Eye (tissue), 1 donor: ENCODE results near the gene PIK3CA.
A peak's percentile ranks its signal among the peaks of the same experiment; 100 is the strongest.
"Not testable (repeated sequence)": the region's sequence is repeated elsewhere in the genome, so short reads cannot be mapped to it uniquely, and the experiment has no call there.

Source experiments
- DNase-seq: peaks from one replicate; pipeline ENCODE4 v3.0.0-alpha.2; 2015

Gene PIK3CA

GRCh38 chr3:179147873-179148615 is at the start of gene PIK3CA:
Gene PIK3CA, plus strand, starts transcription at chr3:179148357. Its CDS starts 50,469 bp downstream, at chr3:179198826.
- DNase-seq = peak; percentile 99

- no peak for DNase-seq
Measured at GRCh38 chr3:179098388-179099077, 49.6 kb upstream of the PIK3CA start.

DNA sequence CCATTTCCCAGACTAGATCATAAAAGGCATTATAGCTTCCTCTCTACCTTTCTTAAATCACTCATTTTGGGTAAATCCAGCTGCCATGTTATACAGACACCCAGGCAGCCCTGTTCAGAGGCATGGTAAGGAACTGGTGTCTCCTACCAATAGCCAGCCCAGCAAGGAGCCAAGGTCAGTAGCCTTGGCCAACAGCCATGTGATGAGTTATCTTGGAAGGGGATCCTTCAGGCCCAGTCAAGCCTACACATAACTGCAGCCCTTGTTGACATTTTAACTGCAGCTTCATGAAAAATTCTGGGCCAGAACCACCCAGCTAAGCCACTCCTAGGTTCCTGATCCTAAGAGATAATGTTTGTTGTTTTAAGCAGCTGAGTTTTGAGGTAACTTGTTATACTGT is 47.5 kb upstream of the PIK3CA start:
- DNase-seq = no peak

GRCh38 chr3:179105881-179106280 is 42.3 kb upstream of the PIK3CA start:
- DNase-seq = no peak

GRCh38 chr3:179107617-179108016 is 40.5 kb upstream of the PIK3CA start:
- no peak for DNase-seq

DNA sequence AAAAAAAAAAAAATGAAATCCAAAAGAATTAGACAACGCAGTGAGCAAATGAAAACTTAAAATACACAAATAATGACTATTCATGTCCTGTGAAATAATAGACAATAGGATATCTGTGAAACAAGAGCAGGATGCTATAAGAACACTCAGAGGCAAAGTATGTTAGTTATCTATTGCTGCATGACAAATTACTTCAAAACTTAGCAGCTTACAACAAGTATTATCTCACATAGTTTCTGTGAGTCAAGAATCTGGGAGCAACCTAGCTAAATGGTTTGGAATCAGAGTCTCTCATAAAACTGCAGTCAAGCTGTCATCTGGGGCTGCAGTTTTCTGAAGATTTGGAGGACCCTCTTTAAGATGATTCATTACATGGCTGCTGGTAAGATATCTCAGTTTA is 40.1 kb upstream of the PIK3CA start:
- DNase-seq = no peak

GRCh38 chr3:179113903-179114302 is 34.3 kb upstream of the PIK3CA start:
- peak; percentile 24 for DNase-seq

DNA sequence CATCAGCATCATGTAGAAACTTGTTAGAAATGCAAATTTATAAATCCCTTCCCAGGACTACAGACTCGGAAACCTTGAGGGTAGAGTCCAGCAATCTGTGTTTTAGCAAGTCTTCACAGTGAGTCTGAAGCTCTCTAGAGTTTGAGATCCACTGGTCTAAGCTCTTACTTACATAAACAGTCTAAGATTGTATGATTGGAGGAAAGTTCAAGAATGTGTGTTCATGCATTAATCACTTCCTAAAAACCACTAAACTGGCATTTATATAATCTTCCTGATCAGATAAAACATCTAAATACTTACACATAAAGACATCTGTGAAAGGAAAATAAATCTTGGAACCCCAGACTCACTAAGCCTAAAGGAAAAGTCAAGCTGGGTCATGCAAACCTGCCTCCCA is 32.7 kb upstream of the PIK3CA start:
- DNase-seq = not testable (repeated sequence)

- no peak for DNase-seq
Measured at GRCh38 chr3:179116816-179117215, 31.3 kb upstream of the PIK3CA start.

- not testable (repeated sequence) for DNase-seq
Measured at GRCh38 chr3:179132191-179132890, 15.8 kb upstream of the PIK3CA start.

DNA sequence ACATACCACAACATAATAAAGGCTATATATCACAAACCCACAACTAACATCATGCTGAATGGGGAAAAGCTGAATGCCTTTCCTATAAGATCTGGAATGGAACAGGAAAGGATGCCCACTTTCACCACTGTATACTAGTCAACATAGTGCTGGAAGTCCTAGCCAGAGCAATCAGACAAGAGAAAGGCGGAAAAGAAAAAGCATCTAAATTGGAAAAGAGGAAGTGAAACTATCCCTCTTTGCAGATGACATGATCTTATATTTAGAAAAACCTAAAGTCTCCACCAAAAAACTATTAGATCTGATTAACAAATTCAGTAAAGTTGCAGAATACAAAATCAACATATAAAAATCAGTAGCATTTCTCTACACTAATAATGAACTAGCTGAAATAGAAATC is 14.6 kb upstream of the PIK3CA start:
- DNase-seq = no peak

DNA sequence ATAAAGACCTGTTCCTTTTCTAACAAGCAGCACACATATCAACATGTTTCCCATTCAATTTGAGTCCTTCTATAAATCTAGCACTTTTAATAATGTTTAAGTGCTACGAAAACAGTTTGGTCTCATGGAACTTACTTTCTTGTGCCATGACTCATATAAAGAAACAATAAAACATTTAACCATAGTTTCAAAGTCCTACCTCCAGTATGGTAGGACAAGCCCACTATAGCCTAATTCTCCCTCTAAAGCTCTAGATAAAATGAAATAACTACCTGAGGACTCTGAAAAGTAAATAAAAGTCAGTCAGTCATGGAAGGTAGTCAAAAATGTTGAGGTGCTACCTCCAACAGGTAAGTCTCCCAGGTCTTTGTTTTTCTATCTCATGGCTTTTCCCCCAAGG is 12.0 kb upstream of the PIK3CA start:
- no peak for DNase-seq

- no peak for DNase-seq
Measured at GRCh38 chr3:179141890-179142289, 6.3 kb upstream of the PIK3CA start.

- peak; percentile 91 for DNase-seq
Measured at GRCh38 chr3:179146911-179147513, 1.1 kb upstream of the PIK3CA start.

DNA sequence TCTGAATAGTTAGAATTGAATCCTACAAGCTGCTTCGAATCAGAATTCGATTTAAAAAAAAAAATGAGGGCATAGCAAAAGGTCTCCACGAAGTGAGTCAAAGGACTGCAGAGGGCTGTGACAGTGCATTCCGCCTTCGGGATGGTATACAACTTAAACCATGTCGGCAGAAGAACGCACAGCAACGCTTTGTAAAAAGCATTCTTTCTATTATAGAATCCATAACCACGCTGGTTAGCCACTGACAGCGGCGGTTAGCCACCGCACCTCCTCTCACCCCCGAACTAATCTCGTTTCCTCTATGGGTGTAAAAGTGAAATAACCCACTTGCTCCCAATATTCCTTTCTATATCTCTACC is 664 bp upstream of the PIK3CA start:
- no peak for DNase-seq

GRCh38 chr3:179148616-179149405 is 654 bp downstream of the PIK3CA start:
- DNase-seq = peak; percentile 82

DNA sequence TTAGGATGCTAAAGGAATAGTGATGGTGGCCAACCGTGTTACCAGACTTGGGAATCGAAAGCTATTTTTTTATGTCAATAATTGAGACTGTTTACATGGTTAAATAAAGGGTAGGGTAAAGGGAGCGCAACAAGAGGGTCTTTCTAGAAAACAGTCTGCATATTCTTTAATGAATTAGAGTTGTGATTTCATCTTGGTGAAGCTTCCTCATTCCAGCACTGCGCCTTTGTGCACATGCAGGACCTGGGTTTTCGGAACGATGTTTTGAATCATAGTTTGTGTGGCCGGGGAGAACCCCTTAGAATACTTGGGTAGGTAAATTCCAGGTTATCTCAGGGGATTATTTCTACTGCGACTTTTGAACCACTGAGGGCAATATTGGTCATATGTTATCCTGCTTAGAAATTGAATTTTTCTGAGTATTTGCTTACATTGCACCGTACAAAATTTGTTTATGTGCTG is 1.3 kb downstream of the PIK3CA start:
- DNase-seq = no peak

DNA sequence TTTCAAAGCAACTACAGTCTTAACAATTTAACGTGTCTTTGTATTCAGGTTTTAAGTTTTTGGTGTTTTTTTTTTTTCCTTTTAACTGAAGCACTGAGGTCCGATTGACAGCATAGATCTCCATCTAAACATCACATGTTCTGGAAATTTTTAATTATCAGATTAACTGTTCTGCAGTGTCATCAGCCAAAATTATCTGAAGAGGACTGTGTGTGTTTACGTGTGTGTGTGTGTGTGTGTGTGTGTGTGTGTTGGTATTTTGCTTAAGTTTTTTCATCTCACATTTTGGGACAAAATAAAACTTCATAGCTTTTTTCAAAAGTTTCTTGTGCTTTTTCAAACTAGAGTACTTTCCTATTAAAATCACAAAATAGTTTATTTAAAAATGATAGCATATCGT is 1.8 kb downstream of the PIK3CA start:
- DNase-seq = no peak

GRCh38 chr3:179150610-179151009 is 2.5 kb downstream of the PIK3CA start:
- no peak for DNase-seq

DNA sequence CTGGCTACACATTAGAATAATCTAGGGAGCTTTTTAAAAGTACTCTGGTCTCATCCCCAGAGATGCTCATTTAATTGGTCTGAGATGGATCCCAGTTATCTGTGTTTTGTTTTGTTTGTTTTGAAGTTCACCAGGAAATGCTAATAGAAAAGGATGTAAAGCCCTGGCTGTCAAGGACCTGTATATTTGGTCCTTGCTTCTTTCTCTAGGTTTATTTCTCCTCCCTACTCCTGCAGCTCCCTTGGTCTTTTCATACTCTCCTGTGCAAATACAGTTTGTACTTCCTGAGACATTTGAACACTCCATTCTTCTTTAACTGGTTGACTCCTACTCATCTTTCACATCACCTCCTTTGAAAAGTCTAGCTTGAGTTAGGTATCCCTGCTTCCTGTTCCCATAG is 3.3 kb downstream of the PIK3CA start:
- no peak for DNase-seq

GRCh38 chr3:179156170-179156569 is 8.0 kb downstream of the PIK3CA start:
- DNase-seq = no peak

- DNase-seq = no peak
Measured at GRCh38 chr3:179156775-179157174, 8.6 kb downstream of the PIK3CA start.
